Fibroblast of mammary gland (primary cell): ENCODE results near the gene N4BP3.

ENCODE experiments used
- DNase-seq: peaks from one replicate; pipeline ENCODE4 v3.0.0-alpha.2; 2010; ENCODE audit warnings: low read depth
- H3K4me3 ChIP-seq: 2 replicates; pipeline ENCODE4 v1.5.1; 2011; ENCODE audit warnings: low read depth, mild to moderate bottlenecking, low read length, moderate library complexity; ENCODE audit not compliant: control insufficient read depth
- CTCF ChIP-seq: conservative IDR thresholded peaks from 2 replicates; pipeline ENCODE4 v1.5.1; 2011; ENCODE audit warnings: low read depth, low read length, inconsistent platforms; ENCODE audit not compliant: control insufficient read depth, insufficient read depth

Gene N4BP3

GRCh38 chr5:178136990-178137389 lies 23.7 kb downstream of the N4BP3 start:
- H3K4me3 ChIP-seq, result no peak overlapping the region
- TF ChIP-seq CTCF, result no peak
- DNase-seq, result no peak

GRCh38 chr5:178137991-178138390 lies 24.7 kb downstream of the N4BP3 start:
- H3K4me3 ChIP-seq, result no peak overlapping the region
- no peak for DNase-seq
- no peak for TF ChIP-seq CTCF

- DNase-seq, result no peak
- no peak for TF ChIP-seq CTCF
- H3K4me3 ChIP-seq, result no peak overlapping the region
Observed at GRCh38 chr5:178141550-178141949, 28.2 kb downstream of the N4BP3 start.

- no peak for TF ChIP-seq CTCF
- no peak for DNase-seq
- no peak overlapping the region for H3K4me3 ChIP-seq
Observed at GRCh38 chr5:178142642-178143041, 29.3 kb downstream of the N4BP3 start.

- DNase-seq, result no peak
- no peak for TF ChIP-seq CTCF
- H3K4me3 ChIP-seq, result no peak overlapping the region
Observed at GRCh38 chr5:178143246-178143645, 29.9 kb downstream of the N4BP3 start.

- H3K4me3 ChIP-seq, result no peak overlapping the region
- no peak for DNase-seq
- no peak for TF ChIP-seq CTCF
Observed at GRCh38 chr5:178143901-178144300, 30.6 kb downstream of the N4BP3 start.
